ENCODE measurements around the gene RIPK3. TPM values are rescaled to one million over a fixed set of nuclear protein-coding genes. Genes with fewer than 3 reads are reported as not detected.
"Not testable (repeated sequence)": the region's sequence is repeated elsewhere in the genome, so short reads cannot be mapped to it uniquely, and the experiment has no call there.

Gene RIPK3
- polyA plus RNA-seq, 1 donor from 2014 or later = 14.8 TPM

- Mint-ChIP-seq H3K4me3 (no peak overlapping the region), H3K27me3 (no peaks in the 10 kb centered on the region), H3K36me3 (peaks cover 2% of the 10 kb centered on the region), H3K27ac (no peak overlapping the region), H3K4me1 (no peaks in the 10 kb centered on the region), H3K9me3 (no peaks in the 10 kb centered on the region)
Observed at GRCh38 chr14:24377126-24377525, 37.3 kb upstream of the RIPK3 start.

- Mint-ChIP-seq H3K27me3 (no peaks in the 10 kb centered on the region), H3K27ac (no peak overlapping the region), H3K4me1 (no peaks in the 10 kb centered on the region), H3K4me3 (no peak overlapping the region), H3K9me3 (no peaks in the 10 kb centered on the region), H3K36me3 (peaks cover 2% of the 10 kb centered on the region)
Observed at GRCh38 chr14:24376448-24377070, 36.8 kb upstream of the RIPK3 start.

DNA sequence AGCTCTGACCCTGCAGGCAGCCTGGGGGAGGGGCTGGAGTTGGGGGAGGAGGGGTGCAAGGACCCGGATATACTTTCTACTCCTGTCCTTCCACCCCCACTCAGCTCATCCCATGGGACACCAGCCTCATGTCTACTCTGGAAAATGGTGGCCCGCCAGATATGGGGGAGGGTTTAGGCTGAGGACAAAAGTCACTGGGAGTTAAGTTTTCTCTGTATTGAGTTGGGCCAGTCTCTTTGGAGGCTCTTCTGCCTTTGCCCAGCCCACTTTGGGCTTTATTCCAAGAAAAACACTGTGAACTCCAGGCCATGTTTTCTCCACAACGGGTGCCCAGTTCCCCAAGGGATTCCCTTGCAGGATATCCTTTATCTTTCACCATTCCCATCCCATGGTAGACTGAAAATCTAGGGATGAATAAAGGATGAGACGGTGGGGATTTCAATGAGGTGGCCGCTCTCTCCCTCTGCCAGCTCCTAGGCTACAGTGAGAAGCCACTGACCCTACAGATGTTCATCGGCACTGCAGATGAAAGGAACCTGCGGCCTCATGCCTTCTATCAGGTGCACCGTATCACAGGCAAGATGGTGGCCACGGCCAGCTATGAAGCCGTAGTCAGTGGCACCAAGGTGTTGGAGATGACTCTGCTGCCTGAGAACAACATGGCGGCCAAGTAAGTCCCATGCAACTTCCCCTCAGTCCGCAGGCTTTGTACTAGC, 33.1 kb upstream of the RIPK3 start:
- Mint-ChIP-seq H3K27me3 (no peaks in the 10 kb centered on the region), H3K4me1 (peaks cover 0 to 2% (median under 1%) of the 10 kb centered on the region in 3 donors), H3K9me3 (no peaks in the 10 kb centered on the region), H3K36me3 (peaks cover 2% of the 10 kb centered on the region), H3K27ac (no peak overlapping the region), H3K4me3 (no peak overlapping the region)

DNA sequence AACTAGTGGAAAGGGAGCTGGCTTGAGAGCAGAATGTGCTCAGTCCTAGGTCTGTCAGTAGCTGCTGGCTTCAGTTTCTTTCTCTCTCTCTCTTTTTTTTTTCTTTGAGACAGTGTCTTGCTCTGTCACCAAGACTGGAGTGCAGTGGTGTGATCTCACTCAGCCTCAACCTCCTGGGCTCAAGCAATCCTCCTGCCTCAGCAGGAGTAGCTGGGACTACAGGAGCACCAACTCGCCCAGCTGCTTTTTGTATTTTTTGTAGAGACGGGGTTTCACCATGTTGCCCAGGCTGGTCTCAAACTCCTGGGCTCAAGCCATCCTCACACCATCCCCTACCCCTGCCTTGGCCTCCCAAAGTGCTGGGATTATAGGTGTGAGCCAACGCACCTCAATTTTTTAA, 31.8 kb upstream of the RIPK3 start:
- H3K36me3 Mint-ChIP-seq, H3K9me3 Mint-ChIP-seq, H3K27me3 Mint-ChIP-seq: not testable (repeated sequence)
- Mint-ChIP-seq H3K27ac (peak overlapping the region in 2 of 3 donors; percentile 14 to 62), H3K4me1 (peaks cover 9 to 12% (median 10%) of the 10 kb centered on the region in 3 donors), H3K4me3 (peak overlapping the region in 1 of 4 donors; percentile 74)

DNA sequence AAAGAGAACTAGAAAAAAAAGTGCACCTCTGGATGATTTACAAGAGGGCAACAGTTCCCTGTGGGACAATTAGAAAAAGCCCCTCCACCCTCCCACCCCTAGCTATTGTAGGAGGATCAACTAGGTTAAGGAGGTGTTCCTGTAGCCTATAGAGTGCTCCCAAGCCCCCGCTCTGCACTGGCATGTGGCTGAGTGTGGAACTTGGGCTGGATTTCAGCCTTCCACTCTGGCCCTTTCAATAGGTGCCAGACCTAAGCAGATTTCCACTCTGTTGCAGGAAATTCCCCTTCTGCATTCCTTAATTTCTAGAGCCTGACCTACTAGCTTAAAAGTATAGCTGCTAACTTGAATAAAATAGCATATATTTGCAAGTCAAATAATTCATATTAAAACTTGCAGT, 31.0 kb upstream of the RIPK3 start:
- Mint-ChIP-seq H3K4me1 (peaks cover 12 to 15% (median 14%) of the 10 kb centered on the region in 3 donors), H3K36me3 (no peaks in the 10 kb centered on the region), H3K27me3 (peaks cover 7% of the 10 kb centered on the region), H3K27ac (peak overlapping the region in 2 of 3 donors; percentile 21 to 62), H3K9me3 (no peaks in the 10 kb centered on the region), H3K4me3 (peak overlapping the region in 1 of 4 donors; percentile 74)

DNA sequence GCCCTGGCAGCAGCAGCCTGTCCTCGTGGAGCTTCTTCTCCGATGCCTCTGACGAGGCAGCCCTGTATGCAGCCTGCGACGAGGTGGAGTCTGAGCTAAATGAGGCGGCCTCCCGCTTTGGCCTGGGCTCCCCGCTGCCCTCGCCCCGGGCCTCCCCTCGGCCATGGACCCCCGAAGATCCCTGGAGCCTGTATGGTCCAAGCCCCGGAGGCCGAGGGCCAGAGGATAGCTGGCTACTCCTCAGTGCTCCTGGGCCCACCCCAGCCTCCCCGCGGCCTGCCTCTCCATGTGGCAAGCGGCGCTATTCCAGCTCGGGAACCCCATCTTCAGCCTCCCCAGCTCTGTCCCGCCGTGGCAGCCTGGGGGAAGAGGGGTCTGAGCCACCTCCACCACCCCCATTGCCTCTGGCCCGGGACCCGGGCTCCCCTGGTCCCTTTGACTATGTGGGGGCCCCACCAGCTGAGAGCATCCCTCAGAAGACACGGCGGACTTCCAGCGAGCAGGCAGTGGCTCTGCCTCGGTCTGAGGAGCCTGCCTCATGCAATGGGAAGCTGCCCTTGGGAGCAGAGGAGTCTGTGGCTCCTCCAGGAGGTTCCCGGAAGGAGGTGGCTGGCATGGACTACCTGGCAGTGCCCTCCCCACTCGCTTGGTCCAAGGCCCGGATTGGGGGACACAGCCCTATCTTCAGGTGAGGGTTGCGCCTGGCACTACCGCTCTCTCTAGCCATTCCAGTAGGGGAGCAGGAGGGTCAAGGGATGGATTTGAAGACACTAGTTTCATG, 30.3 kb upstream of the RIPK3 start:
- no peaks in the 10 kb centered on the region for H3K9me3 Mint-ChIP-seq
- H3K4me1 Mint-ChIP-seq = peaks cover 18 to 22% (median 20%) of the 10 kb centered on the region in 3 donors
- H3K27me3 Mint-ChIP-seq = peaks cover 14% of the 10 kb centered on the region
- peak overlapping the region in 2 of 3 donors; percentile 21 to 62 for H3K27ac Mint-ChIP-seq
- H3K4me3 Mint-ChIP-seq = peak overlapping the region in 1 of 4 donors; percentile 74
- no peaks in the 10 kb centered on the region for H3K36me3 Mint-ChIP-seq

DNA sequence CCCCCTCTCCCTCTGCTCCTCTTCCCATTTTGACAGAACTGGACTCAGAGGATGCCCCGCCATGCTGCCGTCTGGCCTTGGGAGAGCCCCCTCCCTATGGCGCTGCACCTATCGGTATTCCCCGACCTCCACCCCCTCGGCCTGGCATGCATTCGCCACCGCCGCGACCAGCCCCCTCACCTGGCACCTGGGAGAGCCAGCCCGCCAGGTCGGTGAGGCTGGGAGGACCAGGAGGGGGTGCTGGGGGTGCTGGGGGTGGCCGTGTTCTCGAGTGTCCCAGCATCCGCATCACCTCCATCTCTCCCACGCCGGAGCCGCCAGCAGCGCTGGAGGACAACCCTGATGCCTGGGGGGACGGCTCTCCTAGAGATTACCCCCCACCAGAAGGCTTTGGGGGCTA, 29.7 kb upstream of the RIPK3 start:
- H3K27ac Mint-ChIP-seq = peak overlapping the region in 1 of 3 donors; percentile 64

GRCh38 chr14:24368562-24369252, 28.9 kb upstream of the RIPK3 start:
- Mint-ChIP-seq H3K27ac (peak overlapping the region in 1 of 3 donors; percentile 64), H3K27me3 (peaks cover 16% of the 10 kb centered on the region), H3K9me3 (no peaks in the 10 kb centered on the region), H3K4me1 (peaks cover 21 to 23% (median 22%) of the 10 kb centered on the region in 3 donors), H3K4me3 (peak overlapping the region in 3 of 4 donors; percentile 66 to 88 (median 76)), H3K36me3 (no peaks in the 10 kb centered on the region)

More for the DNA sequence above, 29.7 kb upstream of the RIPK3 start:
- no peaks in the 10 kb centered on the region for H3K9me3 Mint-ChIP-seq
- H3K4me1 Mint-ChIP-seq = peaks cover 21 to 23% (median 22%) of the 10 kb centered on the region in 3 donors
- peak overlapping the region in 2 of 4 donors; percentile 76 to 88 for H3K4me3 Mint-ChIP-seq
- no peaks in the 10 kb centered on the region for H3K36me3 Mint-ChIP-seq
- H3K27me3 Mint-ChIP-seq = peaks cover 16% of the 10 kb centered on the region

- no peaks in the 10 kb centered on the region for H3K9me3 Mint-ChIP-seq
- H3K4me3 Mint-ChIP-seq = peak overlapping the region in 3 of 4 donors; percentile 66 to 94 (median 76)
- peaks cover 16% of the 10 kb centered on the region for H3K27me3 Mint-ChIP-seq
- H3K36me3 Mint-ChIP-seq = no peaks in the 10 kb centered on the region
- peaks cover 21 to 23% (median 22%) of the 10 kb centered on the region in 3 donors for H3K4me1 Mint-ChIP-seq
- peak overlapping the region in 1 of 3 donors; percentile 27 for H3K27ac Mint-ChIP-seq
Observed at GRCh38 chr14:24368212-24368561, 28.4 kb upstream of the RIPK3 start.

GRCh38 chr14:24367514-24368211, 27.9 kb upstream of the RIPK3 start, which contains the start of gene NFATC4:
NFATC4 (plus strand) TSS chr14:24368184; CDS start chr14:24368341, 157 bp downstream.
- H3K9me3 Mint-ChIP-seq = no peaks in the 10 kb centered on the region
- peak within 1 kb of the TSS; percentile 78 to 99 (median 96) for H3K27ac Mint-ChIP-seq
- H3K4me3 Mint-ChIP-seq = peak within 1 kb of the TSS; percentile 79 to 94 (median 92)
- H3K27me3 Mint-ChIP-seq = peaks cover 16% of the 10 kb centered on the region
- H3K36me3 Mint-ChIP-seq = no peaks in the 10 kb centered on the region
- peaks cover 21 to 23% (median 22%) of the 10 kb centered on the region in 3 donors for H3K4me1 Mint-ChIP-seq

GRCh38 chr14:24366721-24367513, 27.1 kb upstream of the RIPK3 start:
- H3K9me3 Mint-ChIP-seq = no peaks in the 10 kb centered on the region
- H3K27ac Mint-ChIP-seq = peak overlapping the region; percentile 71 to 99 (median 96)
- H3K36me3 Mint-ChIP-seq = no peaks in the 10 kb centered on the region
- peaks cover 19% of the 10 kb centered on the region for H3K27me3 Mint-ChIP-seq
- H3K4me1 Mint-ChIP-seq = peaks cover 21 to 23% (median 22%) of the 10 kb centered on the region in 3 donors
- H3K4me3 Mint-ChIP-seq = peak overlapping the region; percentile 79 to 94 (median 92)

GRCh38 chr14:24366413-24366720, 26.6 kb upstream of the RIPK3 start:
- H3K4me1 Mint-ChIP-seq = peaks cover 21 to 23% (median 22%) of the 10 kb centered on the region in 3 donors
- peak overlapping the region; percentile 79 to 94 (median 92) for H3K4me3 Mint-ChIP-seq
- H3K27ac Mint-ChIP-seq = peak overlapping the region in 2 of 3 donors; percentile 96 to 99
- H3K27me3 Mint-ChIP-seq = peaks cover 24% of the 10 kb centered on the region
- H3K36me3 Mint-ChIP-seq = no peaks in the 10 kb centered on the region
- H3K9me3 Mint-ChIP-seq = no peaks in the 10 kb centered on the region

GRCh38 chr14:24365600-24366412, 26.0 kb upstream of the RIPK3 start:
- H3K9me3 Mint-ChIP-seq = no peaks in the 10 kb centered on the region
- H3K27ac Mint-ChIP-seq = peak overlapping the region; percentile 47 to 96 (median 91)
- peaks cover 24% of the 10 kb centered on the region for H3K27me3 Mint-ChIP-seq
- peaks cover 21 to 23% (median 22%) of the 10 kb centered on the region in 3 donors for H3K4me1 Mint-ChIP-seq
- H3K4me3 Mint-ChIP-seq = peak overlapping the region; percentile 79 to 94 (median 91)
- H3K36me3 Mint-ChIP-seq = no peaks in the 10 kb centered on the region
